Stimulated activated CD4-positive, alpha-beta T cell treated with anti-CD3 and anti-CD28 coated beads, Interleukin-4, amount 100 ng/mL, for 48 hours (primary cell): Measurements from ENCODE around the gene RHOT2.

Source experiments
- DNase-seq, 2 donors: peaks; one replicate each; pipeline ENCODE4 v3.0.0-alpha.2; 2020; ENCODE audit warnings: low read depth in 2 of 2

The RHOT2 gene

DNA sequence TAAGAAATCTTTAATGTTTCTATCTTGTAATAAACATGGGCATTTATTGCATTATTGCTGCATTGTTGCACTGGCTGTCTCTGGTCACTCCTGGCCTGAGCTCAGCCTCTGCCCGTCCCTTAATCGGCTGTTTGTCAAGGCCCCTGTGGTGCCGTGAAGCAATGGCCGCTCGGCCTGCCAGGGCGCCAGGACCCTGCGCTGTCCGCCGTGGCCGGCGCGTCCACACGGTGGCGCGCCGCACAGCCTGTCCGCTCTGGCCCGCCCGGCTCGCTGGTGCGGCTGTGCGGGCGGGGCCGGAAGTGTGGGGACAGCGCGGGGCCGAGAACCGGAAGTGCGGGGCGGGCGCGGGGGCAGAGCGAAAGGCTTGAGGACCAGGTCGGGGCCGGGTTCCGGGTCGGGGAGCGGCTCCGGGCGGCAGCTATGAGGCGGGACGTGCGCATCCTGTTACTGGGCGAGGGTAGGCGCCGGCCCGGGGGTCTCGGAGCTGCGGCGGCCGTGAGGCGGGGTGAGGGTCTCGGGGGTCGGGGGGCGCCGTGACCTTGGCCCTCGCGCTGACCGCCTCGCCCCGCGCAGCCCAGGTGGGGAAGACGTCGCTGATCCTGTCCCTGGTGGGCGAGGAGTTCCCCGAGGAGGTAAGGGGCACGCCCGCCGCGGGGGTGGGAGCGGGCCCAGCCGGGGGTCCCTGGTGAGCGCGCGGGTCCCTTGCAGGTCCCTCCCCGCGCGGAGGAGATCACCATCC is at the start of gene RHOT2:
TSS of gene RHOT2 (plus strand) at position 353 of the 739 bp plus-strand sequence. CDS start at position 421, 68 bp downstream.
- DNase-seq = peak; percentile 90 to 95

DNA sequence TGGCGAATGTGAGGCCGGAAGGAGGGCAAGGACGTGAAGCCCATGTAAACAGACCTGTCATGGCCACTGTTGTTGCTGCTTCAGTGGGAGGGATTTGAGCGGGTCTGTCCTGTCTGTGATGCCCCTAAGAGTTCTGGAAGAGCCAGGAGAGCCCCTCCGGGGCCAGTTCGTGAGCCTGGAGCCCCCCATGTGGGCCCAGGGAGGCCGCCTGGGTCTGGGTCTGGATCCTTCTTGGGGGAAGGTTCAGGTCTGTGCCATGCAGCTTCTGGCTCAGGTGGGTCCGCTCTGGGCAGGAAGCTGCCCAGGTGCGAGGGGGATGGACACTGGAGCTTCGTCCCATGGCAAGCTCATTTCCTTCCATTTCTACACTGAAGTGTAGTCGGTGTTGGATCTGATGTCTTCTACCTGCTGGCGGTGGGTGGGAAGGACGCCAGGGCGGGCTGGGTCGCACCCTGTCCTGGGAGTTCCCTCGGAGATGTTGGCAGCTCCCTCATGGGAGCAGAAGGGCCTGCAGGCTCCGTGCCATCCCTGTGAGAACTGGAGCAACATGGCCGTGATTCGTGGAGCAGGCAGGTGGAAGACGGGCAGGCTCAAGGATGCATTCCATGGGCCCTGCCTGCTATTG is 48.3 kb upstream of the RHOT2 start:
- DNase-seq = no peak

DNA sequence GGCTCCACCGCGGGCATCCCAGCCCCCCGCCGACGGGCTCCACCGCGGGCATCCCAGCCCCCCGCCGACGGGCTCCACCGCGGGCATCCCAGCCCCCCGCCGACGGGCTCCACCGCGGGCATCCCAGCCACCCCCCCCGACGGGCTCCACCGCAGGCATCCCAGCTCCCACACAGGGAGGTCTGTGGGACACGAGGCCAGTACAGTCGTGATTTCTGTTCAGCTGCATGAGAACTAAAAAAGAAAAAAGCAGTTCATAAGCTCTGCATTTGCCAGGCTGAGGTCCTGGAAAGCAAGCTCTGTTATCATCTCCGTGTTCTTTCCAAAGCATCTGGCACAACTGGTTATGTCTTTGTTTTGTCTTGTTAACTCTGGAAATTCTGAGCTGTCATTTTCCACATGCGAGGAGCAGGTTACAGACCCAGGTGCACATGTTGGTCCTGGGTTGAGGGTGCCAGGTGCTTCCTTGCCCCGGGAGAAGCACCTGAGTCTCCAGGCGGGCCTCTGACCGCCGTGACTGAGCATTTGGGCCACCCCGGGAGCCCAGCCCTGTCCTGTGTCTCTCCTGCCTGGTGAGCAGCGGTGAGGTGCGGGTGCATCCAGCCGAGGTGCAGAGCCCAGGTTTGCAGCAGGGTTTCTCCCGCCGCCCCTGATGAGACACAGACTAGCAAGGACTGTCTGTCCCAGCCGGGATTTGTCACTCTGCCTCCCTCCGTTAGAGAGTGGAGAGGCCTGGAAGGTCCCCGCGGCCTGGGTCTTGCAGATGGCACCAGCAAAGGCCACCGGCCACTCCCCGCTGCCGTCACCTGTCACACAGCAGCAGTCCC is 47.0 kb upstream of the RHOT2 start:
- DNase-seq = no peak

DNA sequence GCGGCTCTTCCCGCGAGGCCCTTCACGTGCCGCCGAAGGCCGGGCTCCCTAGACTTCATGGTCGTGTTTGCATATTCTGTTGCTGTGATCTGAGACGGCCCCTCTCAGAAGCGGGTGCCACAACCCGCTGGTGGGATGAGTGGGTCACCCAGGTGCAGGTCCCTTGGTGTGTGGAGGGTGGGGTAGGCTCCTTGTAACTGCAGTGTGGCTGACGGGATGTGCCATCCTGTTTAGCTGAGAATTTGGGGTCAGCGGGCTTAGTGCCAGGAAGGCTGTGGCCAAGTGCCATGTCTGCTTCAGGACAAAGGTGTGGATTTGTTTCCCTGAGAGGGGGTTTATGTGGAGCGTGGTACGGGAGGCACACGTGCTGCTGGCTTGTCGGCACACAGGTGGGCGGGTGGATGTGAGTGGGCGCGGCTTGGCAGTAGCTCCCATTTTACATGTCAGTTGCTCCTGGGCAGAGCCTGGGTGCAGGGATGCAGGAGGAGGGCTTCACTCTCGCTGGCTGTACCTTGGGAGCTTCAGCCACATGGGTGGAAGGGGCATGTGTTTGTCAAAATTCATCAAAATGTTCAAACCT is 46.3 kb upstream of the RHOT2 start:
- no peak for DNase-seq

DNA sequence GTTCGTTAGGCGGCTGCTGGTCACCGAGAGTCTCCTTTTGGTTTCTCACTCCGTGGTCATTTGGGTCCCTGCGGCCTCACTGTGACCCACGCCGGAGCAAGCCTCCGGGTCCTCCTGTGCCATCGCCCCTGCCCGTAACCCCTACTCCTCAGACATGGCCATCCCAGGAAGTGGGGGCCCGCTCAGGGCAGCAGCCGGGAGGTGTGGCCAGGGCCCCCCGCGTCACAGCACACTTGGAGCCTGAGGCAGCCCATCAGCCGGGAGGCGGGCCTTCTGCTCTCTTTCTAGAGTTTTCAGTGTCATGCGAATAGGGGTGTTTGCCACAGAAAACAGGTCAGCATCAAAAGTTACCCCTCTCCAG is 45.0 kb upstream of the RHOT2 start:
- no peak for DNase-seq

DNA sequence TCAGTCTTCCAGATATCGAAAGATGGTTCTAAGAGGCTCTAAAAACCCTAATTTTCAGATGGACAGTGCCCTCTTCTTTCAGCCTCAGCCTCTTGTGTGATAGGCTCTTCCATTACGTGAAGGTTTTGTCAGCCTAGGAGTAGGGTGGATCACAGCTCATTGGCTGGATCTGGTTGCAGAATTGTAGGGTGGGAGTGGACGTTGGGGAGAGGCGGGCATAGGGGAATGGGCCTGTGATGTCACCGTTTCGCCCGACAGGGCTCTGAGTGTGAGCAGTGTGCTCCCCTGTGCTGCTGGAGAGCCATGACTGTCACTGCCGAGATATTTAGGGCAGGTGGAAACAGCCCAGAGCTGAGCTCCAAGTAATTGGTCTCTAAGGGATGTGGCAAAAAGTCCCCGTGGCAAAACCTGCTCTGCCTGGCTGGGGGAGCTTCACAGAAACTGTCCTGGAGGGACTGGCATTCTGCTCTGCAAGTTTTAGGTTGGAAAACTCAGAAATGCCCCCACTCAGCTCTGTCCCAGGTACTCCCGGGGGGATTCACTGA is 43.3 kb upstream of the RHOT2 start:
- DNase-seq = no peak

DNA sequence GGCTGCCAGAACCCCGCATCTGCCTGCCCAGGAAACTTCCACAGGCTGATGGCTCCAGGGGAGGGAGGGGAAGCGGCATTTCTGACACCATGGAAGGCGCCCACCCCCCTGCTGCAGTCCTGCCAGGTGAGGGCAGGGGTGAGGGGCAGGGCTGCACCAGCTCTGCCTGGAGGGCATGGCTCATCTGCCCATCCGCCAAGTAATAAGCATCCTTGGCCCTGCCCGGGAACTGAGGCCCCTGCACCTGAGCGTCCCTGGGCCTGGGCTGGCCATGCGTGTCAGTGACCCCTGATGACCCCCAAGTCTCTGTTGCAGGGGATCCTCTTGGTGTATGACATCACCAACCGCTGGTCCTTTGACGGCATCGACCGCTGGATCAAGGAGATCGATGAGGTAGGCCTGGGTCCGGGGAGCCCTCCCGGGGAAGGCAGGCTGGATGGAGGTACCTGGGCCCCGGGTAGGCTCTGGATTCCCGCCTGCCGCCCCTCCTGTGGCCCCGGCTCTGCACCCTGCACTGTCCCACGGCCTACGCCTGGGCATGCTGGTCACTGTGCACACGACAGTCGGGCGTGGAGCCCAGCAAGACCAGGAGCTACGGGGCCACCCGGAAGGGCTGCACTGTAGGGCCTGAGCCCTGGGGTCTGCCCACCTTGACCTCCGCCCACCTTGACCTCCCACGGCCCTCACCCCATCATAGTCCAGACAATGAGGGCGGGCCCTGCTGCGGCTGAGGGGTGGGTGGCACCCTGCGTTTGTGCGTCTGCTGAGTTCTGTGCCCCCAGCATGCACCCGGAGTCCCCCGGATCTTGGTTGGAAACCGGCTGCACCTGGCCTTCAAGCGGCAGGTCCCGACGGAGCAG is 42.6 kb upstream of the RHOT2 start:
- DNase-seq = no peak

DNA sequence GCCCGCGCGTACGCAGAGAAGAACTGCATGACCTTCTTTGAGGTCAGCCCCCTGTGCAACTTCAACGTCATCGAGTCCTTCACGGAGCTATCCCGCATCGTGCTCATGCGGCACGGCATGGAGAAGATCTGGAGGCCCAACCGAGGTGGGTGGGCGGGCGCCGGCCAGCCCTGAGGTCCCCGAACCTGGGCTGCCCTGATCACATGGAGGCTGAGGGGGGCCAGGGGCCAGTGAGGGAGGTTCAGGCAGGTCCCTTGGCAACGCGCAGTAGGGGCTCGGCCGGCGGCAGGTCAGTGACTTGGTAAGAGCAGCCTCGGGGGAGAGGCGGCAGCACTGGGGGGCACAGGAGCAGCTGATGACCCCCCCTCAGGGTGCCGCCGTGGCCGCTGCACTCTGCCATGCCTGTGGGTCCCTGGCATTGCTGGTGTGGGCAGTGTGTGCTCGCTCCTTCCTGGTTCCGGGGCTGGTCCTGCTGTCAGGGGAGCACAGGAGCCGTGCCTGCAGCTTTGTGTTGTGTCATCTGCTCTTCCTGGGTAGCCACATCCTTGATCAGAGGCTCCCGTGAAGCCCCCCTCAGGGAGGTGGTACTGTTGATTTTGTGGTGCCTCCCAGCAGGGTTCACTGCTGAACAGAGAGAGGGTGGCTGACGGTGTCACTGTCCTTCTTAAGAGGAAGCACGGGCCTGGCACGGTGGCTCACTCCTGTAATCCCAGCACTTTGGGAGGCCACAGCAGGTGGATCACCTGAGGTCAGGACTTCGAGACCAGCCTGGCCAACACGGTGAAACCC is 41.8 kb upstream of the RHOT2 start:
- DNase-seq = no peak

DNA sequence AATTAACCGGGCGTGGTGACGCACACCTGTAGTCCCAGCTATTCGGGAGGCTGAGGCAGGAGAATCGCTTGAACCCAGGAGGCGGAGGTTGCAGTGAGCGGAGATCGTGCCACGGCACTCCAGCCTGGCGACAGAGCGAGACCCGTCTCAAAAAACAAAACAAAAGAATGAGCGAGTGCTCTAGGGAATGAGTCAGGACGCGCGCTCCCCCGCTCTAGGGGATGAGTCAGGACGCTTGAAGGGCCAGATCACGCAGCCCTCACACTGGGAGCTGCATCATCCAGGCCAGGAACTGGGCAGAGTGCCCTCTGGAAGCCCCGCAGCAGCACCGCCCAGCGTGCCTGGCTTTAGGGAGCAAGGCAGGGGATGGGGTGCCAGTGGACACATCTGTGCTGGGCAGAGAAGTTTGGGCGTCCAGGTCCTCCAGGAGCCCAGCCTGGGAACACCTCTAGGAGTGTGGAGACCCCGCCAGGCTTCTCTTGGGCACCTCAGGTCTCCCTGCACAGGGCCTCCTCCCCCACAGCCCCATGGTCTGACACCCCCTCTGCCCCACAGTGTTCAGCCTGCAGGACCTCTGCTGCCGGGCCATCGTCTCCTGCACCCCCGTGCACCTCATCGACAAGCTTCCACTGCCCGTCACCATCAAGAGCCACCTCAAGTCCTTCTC is 41.0 kb upstream of the RHOT2 start:
- DNase-seq = no peak

DNA sequence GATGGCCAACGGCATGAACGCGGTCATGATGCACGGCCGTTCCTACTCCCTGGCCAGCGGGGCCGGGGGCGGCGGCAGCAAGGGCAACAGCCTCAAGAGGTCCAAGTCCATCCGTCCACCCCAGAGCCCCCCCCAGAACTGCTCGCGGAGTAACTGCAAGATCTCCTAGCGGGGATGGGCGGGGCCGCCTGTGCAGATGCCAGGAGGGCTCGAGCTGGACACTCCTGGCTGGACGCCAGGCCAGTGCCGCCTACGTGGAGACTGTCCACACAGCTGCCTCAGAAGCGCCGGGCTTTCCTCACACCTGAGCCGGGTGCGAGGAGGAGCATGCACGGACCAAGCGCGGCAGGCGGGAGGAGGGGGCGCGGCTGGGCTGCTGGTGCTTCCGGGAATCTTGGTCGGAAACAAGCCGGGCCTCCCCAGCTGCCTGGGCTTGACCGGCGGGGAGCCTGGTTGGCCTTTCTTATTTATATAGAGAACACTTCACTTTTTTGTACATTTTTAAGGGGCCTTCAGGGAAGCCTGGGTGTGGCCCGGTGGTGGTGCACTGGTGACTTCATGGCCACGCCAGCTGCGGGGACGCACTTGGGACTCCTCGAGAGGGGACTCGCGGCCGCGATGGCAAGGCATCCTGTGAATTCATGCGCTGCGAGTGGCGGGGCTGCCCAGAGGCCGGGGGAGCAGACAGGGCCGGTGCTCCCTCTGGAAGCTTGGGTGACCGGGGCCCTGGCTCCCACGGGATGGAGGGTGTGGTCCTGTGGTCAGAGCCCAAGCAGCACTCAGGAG is 40.3 kb upstream of the RHOT2 start:
- no peak for DNase-seq

DNA sequence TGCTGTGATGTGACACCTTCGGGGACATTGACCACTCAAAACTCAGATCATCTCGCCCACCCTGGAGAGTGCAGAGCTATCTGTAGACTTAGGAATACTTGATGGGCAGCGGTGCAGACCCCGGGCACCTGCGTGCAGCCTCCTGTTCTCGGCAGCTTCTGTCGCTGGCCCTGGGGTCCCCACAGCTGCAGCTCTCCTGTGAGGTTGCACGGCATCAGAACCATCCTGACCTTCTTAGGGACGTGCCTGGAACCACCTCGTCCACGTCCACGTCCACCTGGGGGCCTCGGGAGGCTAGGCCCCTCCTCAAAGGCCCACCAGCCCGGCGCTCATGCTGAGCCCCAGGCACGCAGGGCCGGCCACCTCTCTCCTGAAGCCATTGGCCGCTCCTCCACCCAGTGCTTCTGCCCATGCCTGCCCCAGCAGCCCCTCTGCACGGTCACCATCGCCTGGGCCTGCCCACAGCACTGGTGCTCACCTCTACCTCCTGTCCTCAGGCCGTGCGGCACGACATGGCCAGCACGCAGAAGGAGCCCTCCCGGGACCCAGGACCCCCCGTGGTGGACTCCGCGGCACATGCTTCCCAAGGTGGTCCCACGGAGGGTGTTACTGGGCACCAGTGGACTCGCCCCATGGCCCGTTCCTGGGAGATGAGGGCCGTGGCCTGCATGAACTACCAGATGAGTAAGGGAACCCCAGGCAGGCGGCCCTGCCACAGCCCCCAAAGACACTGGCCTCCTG is 39.4 kb upstream of the RHOT2 start:
- no peak for DNase-seq

DNA sequence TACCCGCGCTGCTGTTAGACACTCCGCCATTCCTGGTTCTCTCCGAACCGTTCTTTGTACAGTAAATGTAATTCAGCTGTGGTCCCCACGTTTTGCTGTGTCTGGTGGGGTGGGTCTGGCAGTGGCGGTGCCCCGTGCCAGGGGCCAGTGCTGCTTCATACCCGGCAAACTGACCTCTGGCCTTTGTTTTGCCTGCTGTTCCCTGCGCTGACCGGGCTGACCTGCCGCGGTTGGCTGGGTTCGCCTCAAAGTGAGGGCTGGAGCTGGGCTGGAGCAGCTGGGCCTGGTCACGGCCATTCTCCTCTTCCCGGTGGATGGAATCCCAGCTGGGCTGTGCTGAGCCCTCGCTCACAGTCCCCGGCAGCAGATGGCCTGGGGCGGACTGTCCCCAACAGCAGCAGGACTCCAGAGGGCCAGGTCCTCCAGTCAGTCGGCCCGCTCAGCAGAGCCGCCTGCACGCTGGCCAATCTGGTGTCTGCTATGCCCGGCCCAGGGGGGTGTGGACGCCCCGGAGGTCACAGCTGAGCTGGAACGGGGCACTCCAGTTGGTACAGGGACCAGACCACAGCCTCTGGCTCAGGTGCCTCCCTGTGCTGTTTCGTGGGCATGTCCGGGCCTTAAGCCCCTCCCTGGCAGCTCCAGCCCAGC is 38.6 kb upstream of the RHOT2 start:
- DNase-seq = no peak

DNA sequence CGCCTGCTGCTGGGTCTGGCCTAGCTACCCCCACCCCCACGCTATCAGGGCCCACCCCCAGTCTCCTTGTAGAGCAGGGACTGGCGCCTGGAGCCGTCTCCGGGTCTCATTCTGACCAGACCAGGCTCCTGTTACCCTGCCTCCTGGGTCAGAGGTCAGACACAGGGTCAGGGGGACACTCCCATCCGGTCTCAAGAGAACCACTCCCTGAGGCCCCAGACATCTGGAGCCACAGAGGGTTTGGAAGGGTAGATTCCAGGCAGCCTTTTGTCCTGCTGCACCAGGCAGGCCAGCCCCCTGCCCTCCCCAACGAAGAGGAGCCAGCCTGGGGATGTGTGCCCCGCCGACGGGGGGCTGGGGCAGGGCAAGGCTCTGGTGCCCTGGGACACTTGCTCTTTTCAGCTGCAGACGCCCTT is 38.1 kb upstream of the RHOT2 start:
- no peak for DNase-seq

DNA sequence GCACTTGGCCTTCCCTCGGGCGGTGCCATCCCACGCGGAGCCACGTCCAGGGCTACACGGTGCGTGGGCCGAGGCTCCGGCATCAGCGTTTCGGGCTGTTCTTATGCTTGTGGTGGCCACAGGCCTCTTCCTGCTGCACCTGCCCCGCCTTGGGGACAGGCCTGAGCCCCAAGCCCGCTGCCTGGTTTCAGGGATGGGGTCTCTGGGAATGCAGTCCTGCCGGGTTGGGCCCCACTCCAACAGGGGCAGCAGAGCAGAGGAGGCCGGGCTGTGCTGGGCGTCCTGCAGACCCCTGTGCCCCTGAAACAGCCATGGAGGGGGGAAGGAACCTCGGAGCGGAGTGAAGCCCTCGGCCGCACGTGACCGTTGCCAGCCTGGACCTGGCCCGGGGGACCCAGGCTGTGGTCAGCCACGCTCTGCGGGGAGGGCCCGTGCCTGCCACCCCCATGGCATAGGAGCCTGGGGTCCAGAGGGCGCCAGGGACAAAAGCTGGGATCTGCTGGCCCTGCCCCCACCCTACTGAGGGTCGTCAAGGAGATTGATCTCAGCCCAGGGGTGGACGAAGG is 37.6 kb upstream of the RHOT2 start:
- no peak for DNase-seq

DNA sequence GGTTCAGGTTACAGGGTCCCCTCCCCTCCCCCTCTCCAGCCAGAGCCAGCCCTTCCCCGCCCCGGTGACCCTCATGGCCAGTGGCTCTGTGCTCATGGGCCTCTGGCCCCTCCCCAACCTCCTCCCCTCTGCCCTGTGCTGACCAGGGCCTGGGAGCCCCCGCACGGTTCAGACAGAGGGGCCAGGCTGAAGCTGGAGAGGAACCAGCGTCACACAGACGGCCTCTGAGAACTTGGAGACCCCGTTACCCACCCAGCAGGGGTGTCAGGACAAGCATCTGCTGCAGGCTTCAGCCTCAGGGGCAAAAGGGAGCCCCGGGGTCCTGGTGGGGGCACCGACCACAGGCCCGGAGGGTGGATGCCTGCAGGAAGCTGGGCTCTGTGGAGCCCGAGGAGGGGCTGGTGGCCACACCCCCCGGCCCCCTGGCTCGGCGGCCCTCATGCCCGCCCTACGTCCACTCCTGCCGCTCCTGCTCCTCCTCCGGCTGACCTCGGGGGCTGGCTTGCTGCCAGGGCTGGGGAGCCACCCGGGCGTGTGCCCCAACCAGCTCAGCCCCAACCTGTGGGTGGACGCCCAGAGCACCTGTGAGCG is 37.0 kb upstream of the RHOT2 start, which contains the start of gene WFIKKN1:
TSS of gene WFIKKN1 (plus strand) at position 171 of the 591 bp plus-strand sequence. CDS start at position 440, 269 bp downstream.
- DNase-seq = no peak

DNA sequence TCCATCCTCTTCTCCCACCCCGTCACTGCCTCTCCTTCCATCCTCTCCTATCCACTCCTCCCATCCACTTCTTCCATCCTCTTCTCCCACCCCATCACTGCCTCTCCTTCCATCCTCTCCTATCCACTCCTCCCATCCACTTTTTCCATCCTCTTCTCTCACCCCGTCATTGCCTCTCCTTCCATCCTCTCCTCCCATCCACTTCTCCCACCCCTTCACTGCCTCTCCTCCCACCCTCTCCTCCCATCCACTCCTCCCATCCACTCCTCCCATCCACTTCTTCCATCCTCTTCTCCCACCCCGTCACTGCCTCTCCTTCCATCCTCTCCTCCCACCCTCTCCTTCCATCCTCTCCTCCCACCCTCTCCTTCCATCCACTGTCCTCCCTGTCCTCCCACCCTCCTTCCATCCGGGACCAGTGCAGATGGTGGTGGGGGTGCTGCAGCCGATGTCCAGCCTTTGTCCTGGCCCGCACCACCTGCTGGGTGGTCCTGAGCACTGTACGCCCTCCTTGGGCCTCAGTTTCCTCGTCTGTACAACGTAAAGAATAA is 36.0 kb upstream of the RHOT2 start:
- no peak for DNase-seq
